Kidney epithelial cell (primary cell): ENCODE measurements around the gene ITIH5. TPM values are rescaled to one million over a fixed set of nuclear protein-coding genes. Genes with fewer than 3 reads are reported as not detected.

Experiments
- DNase-seq: peaks from one replicate; pipeline ENCODE4 v3.0.0-alpha.2; 2010; ENCODE audit warnings: low read depth
- H3K27me3 ChIP-seq: 2 replicates; pipeline ENCODE4 v1.6.0; 2011; ENCODE audit warnings: low read length; ENCODE audit not compliant: control insufficient read depth, insufficient read depth
- H3K36me3 ChIP-seq: 2 replicates; pipeline ENCODE4 v1.5.1; 2011; ENCODE audit warnings: low read length; ENCODE audit not compliant: control insufficient read depth, insufficient read depth
- H3K4me3 ChIP-seq: 2 replicates; pipeline ENCODE4 v1.5.1; 2011; ENCODE audit warnings: low read depth, mild to moderate bottlenecking, control low read depth, low read length
- total RNA-seq: library from RNA; depleted of rRNA; stranded (reverse); fragments of >200 nt; gene quantifications from 2 replicates; pipeline ENCODE4 v1.2.3, GENCODE V29; 2015
- TF ChIP-seq, protein P1 (sequence below): IDR thresholded peaks from 2 replicates; pipeline ENCODE4 v1.5.1; 2011; ENCODE audit warnings: mild to moderate bottlenecking, moderate library complexity, low read length, control low read depth, inconsistent platforms; ENCODE audit not compliant: insufficient read depth, poor library complexity, severe bottlenecking

The ITIH5 gene
- total RNA-seq, 1 donor from 2014 or later: 1.5 TPM

DNA sequence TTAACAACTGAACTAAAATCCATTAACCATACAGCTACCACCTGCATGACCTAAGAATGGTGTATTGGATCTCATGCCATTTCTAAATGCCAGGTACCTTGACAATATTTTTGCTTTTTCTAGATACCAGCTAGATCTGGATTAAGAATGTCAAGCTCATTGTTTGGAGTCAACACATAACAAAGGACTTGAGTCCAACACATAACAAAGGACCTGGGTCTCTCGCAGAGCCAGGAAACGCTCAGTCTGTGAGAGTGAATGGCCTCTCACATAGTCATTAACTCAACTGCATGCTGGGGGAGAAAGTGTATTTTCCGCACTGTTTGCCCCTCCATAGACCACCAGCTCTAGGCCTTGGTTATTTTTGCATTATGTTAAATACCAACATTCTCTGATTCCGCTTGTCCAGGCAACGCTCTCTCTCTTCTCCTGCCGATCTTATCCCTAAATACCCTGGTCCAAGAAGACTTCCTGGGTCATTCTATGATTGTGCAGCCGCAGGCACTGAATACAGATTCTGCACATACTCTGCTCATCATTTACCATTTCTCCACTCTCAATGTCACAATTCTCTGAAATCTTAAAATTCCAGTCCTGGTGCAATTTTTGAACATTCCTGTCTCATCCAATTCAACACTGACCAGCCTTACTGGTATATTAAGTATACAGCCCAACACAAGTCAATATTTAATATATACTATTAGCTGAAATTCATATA is 31.2 kb downstream of the ITIH5 start:
- TF ChIP-seq, protein P1, sequence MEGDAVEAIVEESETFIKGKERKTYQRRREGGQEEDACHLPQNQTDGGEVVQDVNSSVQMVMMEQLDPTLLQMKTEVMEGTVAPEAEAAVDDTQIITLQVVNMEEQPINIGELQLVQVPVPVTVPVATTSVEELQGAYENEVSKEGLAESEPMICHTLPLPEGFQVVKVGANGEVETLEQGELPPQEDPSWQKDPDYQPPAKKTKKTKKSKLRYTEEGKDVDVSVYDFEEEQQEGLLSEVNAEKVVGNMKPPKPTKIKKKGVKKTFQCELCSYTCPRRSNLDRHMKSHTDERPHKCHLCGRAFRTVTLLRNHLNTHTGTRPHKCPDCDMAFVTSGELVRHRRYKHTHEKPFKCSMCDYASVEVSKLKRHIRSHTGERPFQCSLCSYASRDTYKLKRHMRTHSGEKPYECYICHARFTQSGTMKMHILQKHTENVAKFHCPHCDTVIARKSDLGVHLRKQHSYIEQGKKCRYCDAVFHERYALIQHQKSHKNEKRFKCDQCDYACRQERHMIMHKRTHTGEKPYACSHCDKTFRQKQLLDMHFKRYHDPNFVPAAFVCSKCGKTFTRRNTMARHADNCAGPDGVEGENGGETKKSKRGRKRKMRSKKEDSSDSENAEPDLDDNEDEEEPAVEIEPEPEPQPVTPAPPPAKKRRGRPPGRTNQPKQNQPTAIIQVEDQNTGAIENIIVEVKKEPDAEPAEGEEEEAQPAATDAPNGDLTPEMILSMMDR: no peak
- H3K36me3 ChIP-seq: no peaks in the 10 kb centered on the region
- no peak overlapping the region for H3K4me3 ChIP-seq
- H3K27me3 ChIP-seq: no peaks in the 10 kb centered on the region
- DNase-seq: no peak

DNA sequence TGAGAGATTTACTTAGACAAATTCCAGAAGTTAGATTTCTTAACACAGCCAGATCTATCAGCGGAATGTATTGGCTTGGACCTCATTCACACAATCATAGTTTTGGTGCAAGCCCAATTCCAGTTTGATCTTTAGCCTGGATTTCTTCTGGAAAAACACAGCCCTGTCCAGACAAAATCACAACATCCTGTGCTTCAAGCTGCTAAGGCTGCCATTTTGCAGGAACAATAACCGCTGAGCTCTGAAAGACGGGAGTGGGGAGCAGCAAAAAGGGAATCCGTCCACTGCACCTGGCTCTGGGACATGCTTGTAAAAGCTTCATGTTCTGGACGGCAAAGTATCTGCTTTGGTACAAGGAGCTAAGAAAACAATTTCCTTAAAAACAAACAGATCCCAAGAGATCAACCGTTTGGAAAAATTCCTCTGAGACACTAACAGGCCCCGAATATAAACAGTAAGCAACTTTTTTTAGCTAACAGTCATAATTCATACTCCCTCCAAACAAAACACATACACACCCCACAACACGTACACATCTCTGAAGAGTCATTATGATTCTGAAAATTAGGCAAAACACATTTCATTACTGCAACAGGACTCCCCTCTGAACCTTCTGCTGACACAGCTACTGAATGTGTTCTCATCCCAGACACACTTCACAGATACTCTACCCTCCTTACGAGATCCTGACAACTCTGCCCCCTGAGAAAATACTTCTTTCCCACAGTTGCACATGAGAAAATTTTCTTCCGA is 32.4 kb downstream of the ITIH5 start:
- no peak for DNase-seq
- H3K4me3 ChIP-seq: no peak overlapping the region
- TF ChIP-seq, protein P1: no peak
- H3K36me3 ChIP-seq: no peaks in the 10 kb centered on the region
- H3K27me3 ChIP-seq: no peaks in the 10 kb centered on the region

GRCh38 chr10:7626283-7626682 is 40.5 kb downstream of the ITIH5 start:
- no peak overlapping the region for H3K4me3 ChIP-seq
- TF ChIP-seq, protein P1: no peak
- no peak for DNase-seq
- H3K27me3 ChIP-seq: no peaks in the 10 kb centered on the region
- no peaks in the 10 kb centered on the region for H3K36me3 ChIP-seq

DNA sequence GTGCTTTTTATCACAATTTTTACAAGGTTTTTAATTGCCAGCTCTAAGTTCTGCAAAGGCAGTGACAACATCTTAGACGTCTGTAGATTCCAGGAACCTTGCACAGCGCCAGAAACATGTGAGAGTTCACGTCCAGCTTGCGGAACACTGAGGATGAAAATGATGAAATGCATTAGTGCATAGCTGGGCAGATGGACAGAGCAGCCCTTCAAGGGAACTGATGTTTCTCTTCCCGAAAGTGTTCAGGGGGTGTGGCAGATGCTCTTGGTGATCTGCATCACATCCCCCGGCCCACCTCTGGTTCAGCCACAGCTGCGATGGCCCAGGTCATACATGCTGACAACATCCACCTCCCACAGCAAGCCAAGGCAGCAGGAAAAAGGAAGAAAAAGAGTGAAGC is 40.9 kb downstream of the ITIH5 start:
- no peak overlapping the region for H3K4me3 ChIP-seq
- TF ChIP-seq, protein P1: no peak
- H3K27me3 ChIP-seq: no peaks in the 10 kb centered on the region
- no peaks in the 10 kb centered on the region for H3K36me3 ChIP-seq
- DNase-seq: no peak

DNA sequence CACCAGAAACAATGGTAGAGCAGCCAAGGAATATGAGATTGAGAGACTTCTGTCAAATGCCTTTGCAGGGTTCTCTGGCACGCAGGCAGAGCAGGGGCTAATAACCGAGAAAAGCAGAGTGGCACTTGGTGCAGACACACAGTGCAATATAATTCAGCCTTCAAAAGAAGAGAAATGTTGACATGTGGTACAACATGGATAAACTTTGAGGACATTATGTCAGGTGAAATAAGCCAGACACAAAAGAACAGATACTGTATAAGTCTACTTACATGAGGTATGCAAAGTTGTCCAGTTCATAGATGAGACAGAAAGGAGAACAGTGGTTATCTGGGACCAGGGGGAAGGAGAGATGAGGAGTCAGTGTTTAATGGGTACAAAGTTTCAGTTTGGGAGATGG is 41.8 kb downstream of the ITIH5 start:
- no peak for DNase-seq
- TF ChIP-seq, protein P1: no peak
- H3K27me3 ChIP-seq: no peaks in the 10 kb centered on the region
- no peaks in the 10 kb centered on the region for H3K36me3 ChIP-seq
- no peak overlapping the region for H3K4me3 ChIP-seq
